Measurements from ENCODE around the gene TADA2B. TPM values are rescaled to one million over a fixed set of nuclear protein-coding genes. Genes with fewer than 3 reads are reported as not detected.

Gene TADA2B
- total and polyA plus RNA-seq, 11 donors: 15.3 to 40.2 (median 30.8) TPM

GRCh38 chr4:7055990-7056325 lies 12.8 kb downstream of the TADA2B start:
- Histone ChIP-seq H3K4me3 (no peak overlapping the region), H3K9me3 (no peaks in the 10 kb centered on the region), H3K4me1 (peaks cover 0 to 58% (median 21%) of the 10 kb centered on the region in 12 donors), H3K27me3 (no peaks in the 10 kb centered on the region), H3K27ac (peak overlapping the region in 1 of 12 donors; percentile 39), H3K36me3 (peaks cover 0 to 77% (median 57%) of the 10 kb centered on the region in 9 donors)
- TF ChIP-seq POLR2A (IDR thresholded peaks at IDR 0.05) (no peak), CTCF (IDR thresholded peaks at IDR 0.05) (no peak)
- 91 to 97% (median 94%) methylated on average over 5 to 10 of the region's 10 CpGs for WGBS, 4 donors
- intact Hi-C loops (cut with DNase I): loop anchor here in 1 of 10 donors (10.0 kb wide), 1 partner anchor 141 kb away; no protein-coding TSS in a partner anchor
- peak in 1 of 5 donors; percentile 24 for DNase-seq
- no peak for ATAC-seq

GRCh38 chr4:7058792-7059191 lies 15.6 kb downstream of the TADA2B start:
- Histone ChIP-seq H3K36me3 (peaks cover 0 to 96% (median 83%) of the 10 kb centered on the region in 9 donors), H3K4me3 (no peak overlapping the region), H3K27me3 (no peaks in the 10 kb centered on the region), H3K9me3 (no peaks in the 10 kb centered on the region), H3K27ac (no peak overlapping the region), H3K4me1 (peaks cover 0 to 34% (median 0%) of the 10 kb centered on the region in 12 donors)
- no peak for ATAC-seq
- TF ChIP-seq CTCF (IDR thresholded peaks at IDR 0.05) (no peak), POLR2A (IDR thresholded peaks at IDR 0.05) (no peak)
- 86 to 93% (median 89%) methylated on average over 3 of the region's 3 CpGs for WGBS, 4 donors
- intact Hi-C loops (cut with DNase I): loop anchor here in 1 of 10 donors (10.0 kb wide), 1 partner anchor 144 kb away; no protein-coding TSS in a partner anchor
- DNase-seq: peak in 1 of 5 donors; percentile 9

- TF ChIP-seq POLR2A (IDR thresholded peaks at IDR 0.05) (no peak), CTCF (IDR thresholded peaks at IDR 0.05) (no peak)
- Histone ChIP-seq H3K36me3 (peaks cover 0 to 96% (median 84%) of the 10 kb centered on the region in 9 donors), H3K27ac (peak overlapping the region in 1 of 12 donors; percentile 27), H3K4me1 (peaks cover 0 to 34% (median 0%) of the 10 kb centered on the region in 12 donors), H3K4me3 (no peak overlapping the region), H3K27me3 (no peaks in the 10 kb centered on the region), H3K9me3 (no peaks in the 10 kb centered on the region)
- ATAC-seq (peak in 2 of 4 donors; percentile 17 to 25), DNase-seq (peak in 1 of 5 donors; percentile 41)
- 85 to 87% (median 87%) methylated on average over 11 of the region's 11 CpGs for WGBS, 4 donors
- intact Hi-C loops (cut with DNase I): loop anchor here in 1 of 10 donors (10.0 kb wide), 1 partner anchor 145 kb away; no protein-coding TSS in a partner anchor
Measured at GRCh38 chr4:7059662-7060061, 16.5 kb downstream of the TADA2B start.

GRCh38 chr4:7060346-7061150 lies 17.4 kb downstream of the TADA2B start:
- Histone ChIP-seq H3K9me3 (no peaks in the 10 kb centered on the region), H3K36me3 (peaks cover 0 to 92% (median 80%) of the 10 kb centered on the region in 9 donors), H3K27ac (no peak overlapping the region), H3K4me1 (peaks cover 0 to 35% (median 1%) of the 10 kb centered on the region in 12 donors), H3K27me3 (no peaks in the 10 kb centered on the region), H3K4me3 (no peak overlapping the region)
- TF ChIP-seq CTCF (IDR thresholded peaks at IDR 0.05) (no peak), POLR2A (IDR thresholded peaks at IDR 0.05) (no peak)
- DNase-seq: peak in 1 of 5 donors; percentile 22
- 92 to 95% (median 92%) methylated on average over 20 of the region's 20 CpGs for WGBS, 4 donors
- intact Hi-C loops (cut with DNase I): no loop called here
- peak in 2 of 4 donors; percentile 8 to 42 for ATAC-seq
